GM18507 (cell line): ENCODE measurements around the gene PHTF2.

Experiments
- DNase-seq: peaks from one replicate; pipeline ENCODE4 v3.0.0; 2011; ENCODE audit warnings: low read depth; ENCODE audit not compliant: insufficient read length; ENCODE audit errors: extremely low spot score
- FAIRE-seq: peaks from 2 replicates; lab custom pipeline; 2011; peaks lifted over from hg19 to GRCh38; lab: Jason Lieb, UNC

PHTF2 gene

DNA sequence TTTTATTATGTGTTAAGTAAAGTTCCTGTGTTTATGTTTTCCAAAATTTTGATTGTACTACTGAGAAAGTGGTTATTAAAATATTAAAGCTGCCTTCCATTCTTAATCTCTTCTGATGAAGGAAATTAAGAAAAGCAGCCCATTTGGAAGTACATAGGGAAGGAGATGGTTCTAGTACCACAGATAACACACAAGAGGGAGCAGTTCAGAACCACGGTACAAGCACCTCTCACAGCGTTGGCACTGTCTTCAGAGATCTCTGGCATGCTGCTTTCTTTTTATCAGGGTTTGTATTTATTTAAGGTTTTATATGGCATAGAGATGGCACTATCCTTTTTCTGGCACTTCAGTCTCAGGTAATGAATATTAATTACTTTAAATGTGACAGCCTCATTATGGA is 111.6 kb downstream of the PHTF2 start:
- DNase-seq (no peak), FAIRE-seq (no peak)

GRCh38 chr7:77912293-77912692 is 113.7 kb downstream of the PHTF2 start:
- no peak for DNase-seq
- no peak for FAIRE-seq

- no peak for DNase-seq
- FAIRE-seq, result no peak
These were observed 115.5 kb downstream of the PHTF2 start for GRCh38 chr7:77913977-77914607.

- DNase-seq (no peak), FAIRE-seq (no peak)
These were observed 119.1 kb downstream of the PHTF2 start for GRCh38 chr7:77917500-77918262.

DNA sequence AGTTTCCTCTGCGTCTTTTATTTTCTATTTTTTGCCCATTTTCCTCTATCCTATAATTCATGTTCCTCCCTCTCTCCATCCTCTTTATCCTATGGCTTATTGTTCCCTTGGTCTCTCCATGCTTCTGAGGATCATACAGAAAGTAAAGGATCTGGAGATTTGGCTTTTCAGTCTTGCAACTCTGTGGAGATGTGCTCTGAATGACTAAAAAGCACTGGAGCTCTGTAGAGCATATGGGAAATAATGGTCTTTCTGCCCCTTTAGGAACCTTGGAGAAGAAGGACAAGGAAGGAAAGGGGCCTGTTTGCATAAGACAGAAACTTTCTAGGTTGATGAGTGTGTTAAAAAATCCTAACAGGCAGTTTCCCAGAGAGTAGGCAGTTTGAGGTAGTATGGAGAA is 120.1 kb downstream of the PHTF2 start:
- DNase-seq (no peak), FAIRE-seq (no peak)

DNA sequence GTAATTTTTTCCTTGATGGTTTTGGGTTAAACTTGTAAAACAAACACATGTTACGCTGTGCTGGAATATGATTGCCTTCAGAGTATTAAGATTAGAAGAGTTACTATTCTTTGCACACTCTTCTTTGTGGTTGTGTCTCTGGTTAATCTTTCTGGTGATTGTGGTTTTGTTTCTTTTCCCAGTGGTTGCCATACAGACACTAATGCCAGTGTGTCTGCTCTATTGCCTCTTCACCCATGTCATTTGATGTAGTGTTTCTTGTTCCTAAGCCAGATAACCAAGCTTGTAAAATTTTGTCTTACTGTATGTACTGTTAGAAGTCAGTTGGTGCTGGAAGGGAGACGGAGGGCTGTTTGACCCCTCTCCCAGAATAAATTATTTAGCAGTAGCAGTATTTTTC is 124.8 kb downstream of the PHTF2 start:
- DNase-seq (no peak), FAIRE-seq (peak; percentile 77)

DNA sequence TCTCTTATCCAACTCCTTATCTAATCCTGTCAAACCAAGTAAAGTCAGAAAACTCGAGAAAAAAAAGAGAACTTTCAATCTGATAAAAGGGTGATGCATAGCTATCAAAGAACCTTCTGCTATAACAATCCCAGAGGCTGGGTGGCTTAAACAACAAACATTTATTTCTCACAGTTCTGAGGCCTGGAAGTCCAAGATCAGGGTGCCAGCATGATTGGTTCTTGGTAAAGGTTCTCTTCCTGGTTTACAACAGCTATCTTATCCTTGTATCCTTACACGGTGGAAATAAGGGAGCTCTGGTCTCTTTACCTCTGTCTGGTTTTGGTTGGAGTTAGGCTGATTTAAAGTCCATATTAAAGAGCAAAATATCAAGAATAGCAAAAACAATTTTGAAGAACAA is 131.9 kb downstream of the PHTF2 start:
- FAIRE-seq (no peak), DNase-seq (no peak)

- DNase-seq (no peak), FAIRE-seq (no peak)
These were observed 133.3 kb downstream of the PHTF2 start for GRCh38 chr7:77931841-77932240.

- DNase-seq (no peak), FAIRE-seq (no peak)
These were observed 134.8 kb downstream of the PHTF2 start for GRCh38 chr7:77933394-77933793.

- peak; percentile 56 for FAIRE-seq
- DNase-seq, result no peak
These were observed 137.2 kb downstream of the PHTF2 start for GRCh38 chr7:77935652-77936348.

GRCh38 chr7:77940647-77941046 is 142.1 kb downstream of the PHTF2 start:
- DNase-seq (no peak), FAIRE-seq (no peak)

GRCh38 chr7:77942431-77942830 is 143.9 kb downstream of the PHTF2 start:
- FAIRE-seq, result no peak
- DNase-seq, result no peak

- no peak for FAIRE-seq
- no peak for DNase-seq
These were observed 145.9 kb downstream of the PHTF2 start for GRCh38 chr7:77944183-77945182.

DNA sequence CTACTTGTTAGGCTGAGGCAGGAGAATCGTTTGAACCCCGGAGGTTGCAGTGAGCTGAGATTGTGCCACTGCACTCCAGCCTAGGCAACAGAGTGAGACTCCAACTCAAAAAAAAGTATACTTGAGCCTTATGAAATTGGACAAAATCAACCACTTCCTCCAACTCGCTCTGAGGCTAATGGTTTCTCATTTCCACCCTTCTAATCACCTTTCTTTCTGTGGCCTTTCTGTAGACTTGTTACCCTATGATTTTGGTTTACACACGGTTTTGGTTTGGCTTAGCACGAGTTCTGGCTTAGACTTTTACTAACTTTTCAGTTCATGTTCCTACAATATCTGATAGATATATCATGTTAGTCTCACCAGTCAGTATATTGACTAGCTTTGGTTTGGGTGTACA is 152.0 kb downstream of the PHTF2 start:
- peak; percentile 18 for FAIRE-seq
- DNase-seq, result no peak

DNA sequence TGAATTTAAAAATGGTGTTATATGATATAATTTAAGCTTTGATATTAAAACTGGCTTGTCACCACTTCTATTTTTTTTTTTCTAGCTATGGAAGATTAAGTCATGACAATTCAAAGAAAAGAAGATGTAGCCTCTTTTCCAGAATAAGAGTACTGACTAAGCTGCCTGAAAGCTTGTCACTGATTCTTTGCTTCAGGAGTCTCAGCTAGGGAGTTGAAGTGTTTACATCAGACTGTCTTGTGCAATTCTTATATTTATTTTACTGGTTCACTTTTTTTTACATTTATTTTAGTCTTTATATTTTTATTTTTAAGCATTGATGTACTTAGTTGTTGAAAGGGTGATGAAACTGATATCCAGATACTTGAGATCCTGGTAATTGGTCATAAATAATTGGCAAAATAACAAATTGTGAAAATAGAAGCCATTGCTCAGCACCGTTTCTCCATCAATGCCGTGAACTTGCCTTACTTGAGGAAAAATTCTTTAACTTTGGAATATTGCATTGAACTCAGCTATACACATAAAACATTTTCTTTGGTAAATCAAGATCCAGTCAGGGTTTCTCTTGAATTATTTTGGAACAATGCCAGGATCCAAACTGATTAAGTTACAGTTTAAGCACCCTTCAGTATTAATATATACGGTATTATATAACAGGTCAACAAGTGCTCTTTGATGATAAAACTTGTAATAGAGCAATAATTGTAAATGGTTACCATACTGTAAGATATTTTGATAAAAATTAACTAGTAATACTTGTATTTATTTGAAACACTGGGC is 156.4 kb downstream of the PHTF2 start:
- no peak for DNase-seq
- no peak for FAIRE-seq

GRCh38 chr7:77958436-77958835 is 159.9 kb downstream of the PHTF2 start:
- DNase-seq, result no peak
- FAIRE-seq, result no peak

GRCh38 chr7:77959080-77959479 is 160.5 kb downstream of the PHTF2 start:
- FAIRE-seq (no peak), DNase-seq (no peak)

- no peak for DNase-seq
- FAIRE-seq, result no peak
These were observed 161.8 kb downstream of the PHTF2 start for GRCh38 chr7:77960336-77960735.

GRCh38 chr7:77967429-77967828 is 168.9 kb downstream of the PHTF2 start:
- no peak for FAIRE-seq
- no peak for DNase-seq
